ENCODE measurements around the gene HSPA12A. TPM values are rescaled to one million over a fixed set of nuclear protein-coding genes. Genes with fewer than 3 reads are reported as not detected.
A peak's percentile ranks its signal among the peaks of the same experiment; 100 is the strongest.

HSPA12A gene
- total RNA-seq, 6 donors from 2014 or later: 4.2 to 11.6 (median 6.1) TPM

DNA sequence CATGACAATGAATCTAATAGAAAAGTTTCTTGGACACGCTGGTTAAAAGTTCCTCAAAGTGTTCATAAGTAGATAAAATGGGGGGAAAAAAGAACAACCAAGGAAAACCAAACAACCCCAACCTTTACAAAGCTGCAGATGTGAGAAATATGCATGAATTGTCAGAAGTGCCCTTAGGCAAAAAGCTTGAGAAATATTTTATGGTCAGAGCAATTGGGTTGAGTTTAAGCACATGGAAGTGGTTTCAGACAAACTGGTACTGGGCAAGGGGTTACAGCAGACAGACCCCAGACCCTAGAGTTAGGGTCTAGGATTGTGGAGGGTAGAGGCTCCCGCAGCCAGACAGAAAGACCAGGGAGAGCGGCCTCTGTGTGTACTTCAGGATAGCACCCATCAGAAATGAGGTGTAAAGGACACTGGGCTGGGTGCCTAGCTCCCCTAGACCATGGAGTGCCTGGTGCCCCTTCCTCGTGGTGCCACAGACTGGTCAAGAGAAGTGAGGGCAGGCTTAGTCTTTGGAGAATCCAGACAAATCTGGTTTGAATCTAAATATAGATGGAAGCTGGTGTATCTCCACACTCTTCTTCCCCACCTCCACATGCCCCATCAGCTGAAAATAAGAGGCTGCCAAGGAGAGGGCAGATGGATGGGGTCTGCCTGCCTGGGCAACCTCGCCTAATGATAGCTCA, 84.4 kb downstream of the HSPA12A start:
- H3K36me3 ChIP-seq: no peaks in the 10 kb centered on the region
- H3K9me3 ChIP-seq: no peaks in the 10 kb centered on the region
- TF ChIP-seq POLR2A (IDR thresholded peaks at IDR 0.05) (no peak), POLR2AphosphoS5 (IDR thresholded peaks at IDR 0.05) (no peak), EP300 (IDR thresholded peaks at IDR 0.05) (no peak)
- TF ChIP-seq, protein P1, sequence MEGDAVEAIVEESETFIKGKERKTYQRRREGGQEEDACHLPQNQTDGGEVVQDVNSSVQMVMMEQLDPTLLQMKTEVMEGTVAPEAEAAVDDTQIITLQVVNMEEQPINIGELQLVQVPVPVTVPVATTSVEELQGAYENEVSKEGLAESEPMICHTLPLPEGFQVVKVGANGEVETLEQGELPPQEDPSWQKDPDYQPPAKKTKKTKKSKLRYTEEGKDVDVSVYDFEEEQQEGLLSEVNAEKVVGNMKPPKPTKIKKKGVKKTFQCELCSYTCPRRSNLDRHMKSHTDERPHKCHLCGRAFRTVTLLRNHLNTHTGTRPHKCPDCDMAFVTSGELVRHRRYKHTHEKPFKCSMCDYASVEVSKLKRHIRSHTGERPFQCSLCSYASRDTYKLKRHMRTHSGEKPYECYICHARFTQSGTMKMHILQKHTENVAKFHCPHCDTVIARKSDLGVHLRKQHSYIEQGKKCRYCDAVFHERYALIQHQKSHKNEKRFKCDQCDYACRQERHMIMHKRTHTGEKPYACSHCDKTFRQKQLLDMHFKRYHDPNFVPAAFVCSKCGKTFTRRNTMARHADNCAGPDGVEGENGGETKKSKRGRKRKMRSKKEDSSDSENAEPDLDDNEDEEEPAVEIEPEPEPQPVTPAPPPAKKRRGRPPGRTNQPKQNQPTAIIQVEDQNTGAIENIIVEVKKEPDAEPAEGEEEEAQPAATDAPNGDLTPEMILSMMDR (IDR thresholded peaks at IDR 0.05): no peak
- H3K4me1 ChIP-seq: no peaks in the 10 kb centered on the region
- ATAC-seq (ENCODE audit: low FRiP score in 2 of 2) (peak in 1 of 2 donors; percentile 49), DNase-seq (no peak)
- no peaks in the 10 kb centered on the region for H3K27me3 ChIP-seq
- H3K27ac ChIP-seq: no peak overlapping the region
- H3K4me3 ChIP-seq: no peak overlapping the region
- WGBS, 2 donors: 80 to 84% methylated on average over 5 of the region's 5 CpGs

DNA sequence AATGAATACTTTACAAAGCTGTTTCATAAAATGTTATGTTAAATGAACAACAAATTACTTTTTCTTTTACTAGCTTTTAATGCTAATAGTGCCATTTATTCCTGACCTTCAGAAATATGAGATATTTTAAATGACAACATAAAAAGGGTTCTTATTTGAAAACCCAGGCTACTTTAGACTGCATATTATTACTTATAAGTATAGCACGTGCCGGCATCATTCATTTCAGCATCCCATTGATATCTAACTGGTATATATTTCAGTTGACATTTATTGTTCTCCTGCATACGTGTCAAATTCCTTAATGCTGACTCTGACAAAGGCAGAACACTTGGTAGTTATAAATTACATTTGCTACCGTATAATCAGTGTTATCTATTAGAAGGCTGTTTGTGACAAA, 86.3 kb downstream of the HSPA12A start:
- TF ChIP-seq EP300 (IDR thresholded peaks at IDR 0.05) (no peak), POLR2AphosphoS5 (IDR thresholded peaks at IDR 0.05) (no peak), POLR2A (IDR thresholded peaks at IDR 0.05) (no peak)
- TF ChIP-seq, protein P1 (IDR thresholded peaks at IDR 0.05): no peak
- H3K27ac ChIP-seq: no peak overlapping the region
- DNase-seq (no peak), ATAC-seq (ENCODE audit: low FRiP score in 2 of 2) (no peak)
- no peaks in the 10 kb centered on the region for H3K9me3 ChIP-seq
- no peak overlapping the region for H3K4me3 ChIP-seq
- WGBS, 2 donors: 81 to 83% methylated on average over 4 of the region's 4 CpGs
- H3K27me3 ChIP-seq: no peaks in the 10 kb centered on the region
- H3K36me3 ChIP-seq: no peaks in the 10 kb centered on the region
- H3K4me1 ChIP-seq: no peaks in the 10 kb centered on the region

DNA sequence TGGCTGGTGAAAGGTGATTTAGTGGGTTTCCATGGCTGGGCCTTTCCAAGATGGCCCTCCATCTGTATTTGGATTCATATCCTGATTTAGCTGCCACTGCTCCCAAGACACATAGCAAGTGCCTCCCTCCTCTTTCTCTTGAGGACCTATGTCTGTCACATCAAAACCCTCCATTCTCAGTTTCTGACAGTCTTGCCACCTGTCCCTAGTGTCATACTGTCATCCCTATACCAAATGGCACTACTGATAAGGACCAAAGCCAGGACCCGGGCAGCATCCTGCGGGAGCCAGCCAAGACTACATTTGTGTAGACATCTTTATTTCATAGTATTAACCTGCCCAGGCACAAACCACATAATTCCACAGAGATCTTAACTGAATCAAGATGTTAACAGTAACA, 86.8 kb downstream of the HSPA12A start:
- TF ChIP-seq POLR2A (IDR thresholded peaks at IDR 0.05) (no peak), POLR2AphosphoS5 (IDR thresholded peaks at IDR 0.05) (no peak), EP300 (IDR thresholded peaks at IDR 0.05) (no peak)
- TF ChIP-seq, protein P1 (IDR thresholded peaks at IDR 0.05): no peak
- ATAC-seq (ENCODE audit: low FRiP score in 2 of 2): no peak
- Histone ChIP-seq H3K27ac (no peak overlapping the region), H3K36me3 (no peaks in the 10 kb centered on the region), H3K9me3 (no peaks in the 10 kb centered on the region), H3K27me3 (no peaks in the 10 kb centered on the region), H3K4me3 (no peak overlapping the region), H3K4me1 (no peaks in the 10 kb centered on the region)
- WGBS, 2 donors: 75 to 82% methylated on average over 2 of the region's 2 CpGs
- no peak for DNase-seq

DNA sequence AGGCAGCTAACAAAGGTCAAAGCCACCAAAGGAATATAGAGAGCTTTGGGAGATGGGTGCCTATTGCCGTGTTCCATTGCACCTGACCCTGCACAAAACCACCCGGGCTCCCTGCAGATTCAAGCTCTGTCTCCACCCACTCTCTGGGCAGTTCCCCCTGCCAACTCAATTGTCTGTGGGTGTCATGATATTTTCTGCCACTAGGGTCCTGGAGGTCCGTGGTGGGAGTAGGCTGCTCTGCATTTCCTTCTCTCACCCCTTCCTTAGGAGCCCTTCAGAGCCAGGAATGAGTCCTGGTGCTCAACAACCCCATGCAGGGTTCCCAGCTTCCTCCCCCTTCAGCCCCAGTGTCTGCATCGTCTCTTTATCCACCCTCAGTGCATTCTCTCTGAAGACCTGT, 87.5 kb downstream of the HSPA12A start:
- no peaks in the 10 kb centered on the region for H3K9me3 ChIP-seq
- H3K27ac ChIP-seq: no peak overlapping the region
- no peak overlapping the region for H3K4me3 ChIP-seq
- DNase-seq (no peak), ATAC-seq (ENCODE audit: low FRiP score in 2 of 2) (no peak)
- H3K27me3 ChIP-seq: no peaks in the 10 kb centered on the region
- no peak for TF ChIP-seq EP300 (IDR thresholded peaks at IDR 0.05)
- TF ChIP-seq, protein P1 (IDR thresholded peaks at IDR 0.05): peak in 1 of 6 experiments; percentile 23
- no peak for TF ChIP-seq POLR2AphosphoS5 (IDR thresholded peaks at IDR 0.05)
- no peak for TF ChIP-seq POLR2A (IDR thresholded peaks at IDR 0.05)
- no peaks in the 10 kb centered on the region for H3K36me3 ChIP-seq
- WGBS, 2 donors: 23 to 44% methylated on average over 3 to 4 of the region's 4 CpGs
- H3K4me1 ChIP-seq: no peaks in the 10 kb centered on the region

DNA sequence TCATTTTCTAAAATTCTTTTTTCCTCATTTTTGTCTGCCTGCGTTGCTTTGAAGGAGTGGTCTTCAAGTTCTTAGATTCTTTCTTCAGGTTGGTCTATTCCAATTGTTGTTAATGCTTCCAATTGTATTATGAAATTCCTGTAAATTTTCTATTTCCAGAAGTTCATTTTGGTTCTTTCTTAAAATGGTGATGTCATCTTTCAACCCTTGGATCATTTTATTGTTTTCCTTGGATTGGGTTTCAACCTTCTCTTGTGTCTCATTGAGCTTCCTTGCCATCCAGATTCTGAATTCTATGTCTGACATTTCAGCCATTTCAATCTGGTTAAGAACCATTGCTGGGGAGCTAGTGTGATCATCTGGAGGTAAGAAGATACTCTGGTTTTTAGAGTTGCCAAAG, 88.5 kb downstream of the HSPA12A start:
- ATAC-seq (ENCODE audit: low FRiP score in 2 of 2) (no peak), DNase-seq (no peak)
- no peaks in the 10 kb centered on the region for H3K4me1 ChIP-seq
- H3K36me3 ChIP-seq: no peaks in the 10 kb centered on the region
- H3K4me3 ChIP-seq: no peak overlapping the region
- H3K27me3 ChIP-seq: no peaks in the 10 kb centered on the region
- peaks cover 0 to 4% (median 0%) of the 10 kb centered on the region in 4 donors for H3K9me3 ChIP-seq
- WGBS, 2 donors: 81 to 89% methylated on average over 1 of the region's 1 CpG
- no peak overlapping the region for H3K27ac ChIP-seq
- TF ChIP-seq EP300 (IDR thresholded peaks at IDR 0.05): no peak
- no peak for TF ChIP-seq POLR2AphosphoS5 (IDR thresholded peaks at IDR 0.05)
- TF ChIP-seq POLR2A (IDR thresholded peaks at IDR 0.05): no peak
- TF ChIP-seq, protein P1 (IDR thresholded peaks at IDR 0.05): no peak

Data from upper lobe of left lung (tissue), 6 donors.